K562 (cell line): ENCODE results near the gene TMEM95.

Source experiments
- CREM ChIP-seq: IDR thresholded peaks from 2 replicates; pipeline ENCODE4 v1.6.1; 2014; ENCODE audit warnings: antibody characterized with exemption, low read depth
- KDM1A ChIP-seq, 2 experiments: fragments of 450-650 bp; IDR thresholded peaks; 2 replicates each; pipeline ENCODE4 v1.6.1; 2016; ENCODE audit warnings: mild to moderate bottlenecking in 2 of 2
- NRF1 ChIP-seq, 2 experiments: fragments of 450-650 bp; IDR thresholded peaks in 1 of 2; conservative IDR thresholded peaks in 1 of 2; 2 replicates each; pipeline ENCODE4 v1.6.1; 2014; ENCODE audit warnings: mild to moderate bottlenecking in 2 of 2
- POLR2A ChIP-seq: fragments of 450-650 bp; conservative IDR thresholded peaks from 2 replicates; pipeline ENCODE4 v1.6.1; 2016
- PREB ChIP-seq: sonication (generic); formaldehyde crosslinking; IDR thresholded peaks from 2 replicates; pipeline ENCODE4 v1.8.1; 2023; ENCODE audit warnings: mild to moderate bottlenecking, missing genetic modification reagents
- ZBTB33 ChIP-seq: sonication (generic); formaldehyde crosslinking; IDR thresholded peaks from 2 replicates; pipeline ENCODE4 v1.8.1; 2023; ENCODE audit warnings: mild to moderate bottlenecking, missing genetic modification reagents
- ZNF79 ChIP-seq: fragments of 250-450 bp; sonication (Bioruptor Pico); IDR thresholded peaks from 2 replicates; pipeline ENCODE4 v1.4.0; 2020; ENCODE audit warnings: low read depth, mild to moderate bottlenecking, moderate library complexity
- TF ChIP-seq, protein P1 (sequence below), 3 experiments: IDR thresholded peaks in 2 of 3; conservative IDR thresholded peaks in 1 of 3; 2 replicates each; pipeline ENCODE4 v1.5.1; 2011 to 2012; ENCODE audit warnings: low read length in 3 of 3, mild to moderate bottlenecking in 3 of 3, control low read depth in 2 of 3, improper control_type of control experiment in 1 of 3, inconsistent platforms in 1 of 3, low read depth in 1 of 3, mixed read lengths in 1 of 3, moderate library complexity in 1 of 3; ENCODE audit not compliant: insufficient read depth in 2 of 3
- TF ChIP-seq, protein P2 (sequence below): conservative IDR thresholded peaks from 2 replicates; pipeline ENCODE4 v1.6.1; 2011; ENCODE audit warnings: low read depth, mild to moderate bottlenecking, low read length; ENCODE audit not compliant: control insufficient read depth

DNA sequence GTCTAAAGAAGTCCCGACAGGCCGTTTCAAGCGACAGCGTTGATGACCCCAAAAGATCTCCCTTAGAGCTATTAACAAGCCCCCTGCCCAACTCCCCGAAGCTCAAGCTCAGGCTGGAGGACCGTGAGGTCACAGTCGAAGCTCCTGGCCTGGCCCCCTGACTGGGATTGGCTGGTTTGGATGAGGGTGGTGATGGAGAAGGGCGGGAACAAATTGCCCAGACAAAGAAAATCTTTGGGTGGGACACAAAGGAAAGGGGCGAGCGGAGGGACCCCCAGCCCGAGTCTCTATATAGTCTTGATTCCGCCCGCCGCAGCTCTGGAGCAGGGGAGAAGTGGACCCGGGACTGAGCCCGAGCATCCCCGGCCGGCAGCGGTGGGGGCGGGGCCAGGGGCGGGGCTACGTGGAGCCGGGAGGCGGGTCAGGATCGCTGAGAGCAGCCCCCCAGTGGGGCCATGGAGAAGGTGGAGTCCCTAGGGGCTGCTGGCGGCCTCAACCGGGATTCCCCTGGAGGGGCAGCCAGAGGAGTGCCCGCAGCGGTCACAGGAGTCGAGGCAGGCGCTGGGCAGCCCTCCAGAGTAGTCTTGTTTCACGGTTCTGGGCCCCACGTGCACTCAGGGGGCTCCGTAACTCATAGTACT, 24.8 kb upstream of the TMEM95 start:
- TF ChIP-seq KDM1A (IDR thresholded peaks at IDR 0.05) (peak in 1 of 2 experiments; percentile 39; a peak in 2 of 4 replicates), NRF1 (conservative IDR thresholded peaks at IDR 0.05 in 1 of 2, IDR thresholded peaks at IDR 0.05 in 1 of 2) (no peak), POLR2A (no peak), ZBTB33 (no peak), PREB (no peak), CREM (no peak), ZNF79 (CRISPR knock-in tag) (no peak)
- TF ChIP-seq, protein P1, sequence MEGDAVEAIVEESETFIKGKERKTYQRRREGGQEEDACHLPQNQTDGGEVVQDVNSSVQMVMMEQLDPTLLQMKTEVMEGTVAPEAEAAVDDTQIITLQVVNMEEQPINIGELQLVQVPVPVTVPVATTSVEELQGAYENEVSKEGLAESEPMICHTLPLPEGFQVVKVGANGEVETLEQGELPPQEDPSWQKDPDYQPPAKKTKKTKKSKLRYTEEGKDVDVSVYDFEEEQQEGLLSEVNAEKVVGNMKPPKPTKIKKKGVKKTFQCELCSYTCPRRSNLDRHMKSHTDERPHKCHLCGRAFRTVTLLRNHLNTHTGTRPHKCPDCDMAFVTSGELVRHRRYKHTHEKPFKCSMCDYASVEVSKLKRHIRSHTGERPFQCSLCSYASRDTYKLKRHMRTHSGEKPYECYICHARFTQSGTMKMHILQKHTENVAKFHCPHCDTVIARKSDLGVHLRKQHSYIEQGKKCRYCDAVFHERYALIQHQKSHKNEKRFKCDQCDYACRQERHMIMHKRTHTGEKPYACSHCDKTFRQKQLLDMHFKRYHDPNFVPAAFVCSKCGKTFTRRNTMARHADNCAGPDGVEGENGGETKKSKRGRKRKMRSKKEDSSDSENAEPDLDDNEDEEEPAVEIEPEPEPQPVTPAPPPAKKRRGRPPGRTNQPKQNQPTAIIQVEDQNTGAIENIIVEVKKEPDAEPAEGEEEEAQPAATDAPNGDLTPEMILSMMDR (IDR thresholded peaks at IDR 0.05 in 2 of 3, conservative IDR thresholded peaks at IDR 0.05 in 1 of 3; ENCODE audit: insufficient read depth in 2 of 3, low read depth in 1 of 3, low read length in 3 of 3): no peak
- TF ChIP-seq, protein P2, sequence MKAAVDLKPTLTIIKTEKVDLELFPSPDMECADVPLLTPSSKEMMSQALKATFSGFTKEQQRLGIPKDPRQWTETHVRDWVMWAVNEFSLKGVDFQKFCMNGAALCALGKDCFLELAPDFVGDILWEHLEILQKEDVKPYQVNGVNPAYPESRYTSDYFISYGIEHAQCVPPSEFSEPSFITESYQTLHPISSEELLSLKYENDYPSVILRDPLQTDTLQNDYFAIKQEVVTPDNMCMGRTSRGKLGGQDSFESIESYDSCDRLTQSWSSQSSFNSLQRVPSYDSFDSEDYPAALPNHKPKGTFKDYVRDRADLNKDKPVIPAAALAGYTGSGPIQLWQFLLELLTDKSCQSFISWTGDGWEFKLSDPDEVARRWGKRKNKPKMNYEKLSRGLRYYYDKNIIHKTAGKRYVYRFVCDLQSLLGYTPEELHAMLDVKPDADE: no peak
